Stimulated activated CD4-positive, alpha-beta T cell treated with anti-CD3 and anti-CD28 coated beads, TNF-alpha, amount 100 ng/mL, for 4 hours (primary cell): ENCODE data around the gene SPANXA2.
"Not testable (repeated sequence)": the region's sequence is repeated elsewhere in the genome, so short reads cannot be mapped to it uniquely, and the experiment has no call there.

Source experiments
- DNase-seq, 3 experiments: peaks; one replicate each; pipeline ENCODE4 v3.0.0-alpha.2; 2020; ENCODE audit warnings: low read depth in 3 of 3

SPANXA2 gene, protein sequence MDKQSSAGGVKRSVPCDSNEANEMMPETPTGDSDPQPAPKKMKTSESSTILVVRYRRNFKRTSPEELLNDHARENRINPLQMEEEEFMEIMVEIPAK

DNA sequence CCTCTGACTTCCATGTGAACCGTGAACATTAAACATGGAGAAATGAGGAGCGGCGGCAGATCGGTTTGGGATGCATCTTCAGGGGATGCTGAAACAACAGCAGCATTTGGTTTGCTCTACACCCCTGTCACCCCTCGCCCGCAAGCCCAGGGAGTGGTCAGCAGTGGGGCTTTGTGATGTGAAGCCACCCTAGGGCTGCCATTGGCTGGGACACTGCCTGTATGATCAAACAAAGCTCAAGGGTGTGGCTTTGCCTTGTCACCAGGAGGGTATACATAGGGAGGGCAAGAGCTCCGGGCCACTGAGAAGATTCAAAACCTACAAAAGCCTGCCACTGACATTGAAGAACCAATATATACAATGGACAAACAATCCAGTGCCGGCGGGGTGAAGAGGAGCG lies at the start of gene SPANXA2:
TSS of gene SPANXA2 (plus strand) at position 301 of the 400 bp plus-strand sequence. CDS start at position 361, 60 bp downstream.
- DNase-seq, result not testable (repeated sequence)

DNA sequence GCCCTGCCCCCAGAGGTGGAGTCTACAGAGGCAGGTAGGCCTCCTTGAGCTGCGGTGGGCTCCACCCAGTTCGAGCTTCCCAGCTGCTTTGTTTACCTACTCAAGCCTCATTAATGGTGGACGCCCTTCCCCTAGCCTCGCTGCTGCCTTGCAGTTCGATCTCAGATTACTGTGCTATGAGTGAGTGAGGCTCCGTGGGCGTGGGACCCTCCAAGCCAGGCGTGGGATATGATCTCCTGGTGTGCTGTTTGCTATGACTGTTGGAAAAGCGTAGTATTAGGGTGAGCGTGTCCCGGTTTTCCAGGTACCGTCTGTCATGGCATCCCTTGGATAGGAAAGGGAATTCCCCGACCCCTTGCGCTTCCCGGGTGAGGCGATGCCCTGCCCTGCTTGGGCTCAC lies 47.0 kb upstream of the SPANXA2 start:
- DNase-seq, result not testable (repeated sequence)

DNA sequence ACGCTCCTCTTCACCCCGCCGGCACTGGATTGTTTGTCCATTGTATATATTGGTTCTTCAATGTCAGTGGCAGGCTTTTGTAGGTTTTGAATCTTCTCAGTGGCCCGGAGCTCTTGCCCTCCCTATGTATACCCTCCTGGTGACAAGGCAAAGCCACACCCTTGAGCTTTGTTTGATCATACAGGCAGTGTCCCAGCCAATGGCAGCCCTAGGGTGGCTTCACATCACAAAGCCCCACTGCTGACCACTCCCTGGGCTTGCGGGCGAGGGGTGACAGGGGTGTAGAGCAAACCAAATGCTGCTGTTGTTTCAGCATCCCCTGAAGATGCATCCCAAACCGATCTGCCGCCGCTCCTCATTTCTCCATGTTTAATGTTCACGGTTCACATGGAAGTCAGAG lies 4.9 kb upstream of the SPANXA2 start, which contains the start of gene SPANXA1:
TSS of gene SPANXA1 (minus strand) at position 101 of the 400 bp plus-strand sequence. CDS start at position 41, 60 bp downstream.
- DNase-seq, result not testable (repeated sequence)

DNA sequence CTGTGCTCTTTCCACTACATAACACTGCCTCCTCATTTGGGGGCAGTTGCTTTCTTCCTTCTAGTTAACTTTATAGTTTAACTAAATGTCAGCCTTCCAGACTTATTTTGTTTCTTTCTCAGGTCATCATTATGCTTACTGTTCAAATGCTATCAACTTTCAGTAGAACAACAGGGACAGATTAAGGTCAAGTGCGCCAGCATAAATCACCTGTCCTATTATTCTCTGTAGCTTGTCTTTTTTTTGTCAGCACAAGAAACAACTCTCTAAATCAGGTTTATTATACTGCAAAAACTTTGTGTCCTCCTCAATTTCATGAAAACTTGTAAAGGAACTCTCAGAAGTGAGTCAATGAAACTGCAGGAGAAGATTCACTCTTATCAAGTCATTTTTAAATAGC lies 19.6 kb downstream of the SPANXA2 start:
- no peak for DNase-seq

DNA sequence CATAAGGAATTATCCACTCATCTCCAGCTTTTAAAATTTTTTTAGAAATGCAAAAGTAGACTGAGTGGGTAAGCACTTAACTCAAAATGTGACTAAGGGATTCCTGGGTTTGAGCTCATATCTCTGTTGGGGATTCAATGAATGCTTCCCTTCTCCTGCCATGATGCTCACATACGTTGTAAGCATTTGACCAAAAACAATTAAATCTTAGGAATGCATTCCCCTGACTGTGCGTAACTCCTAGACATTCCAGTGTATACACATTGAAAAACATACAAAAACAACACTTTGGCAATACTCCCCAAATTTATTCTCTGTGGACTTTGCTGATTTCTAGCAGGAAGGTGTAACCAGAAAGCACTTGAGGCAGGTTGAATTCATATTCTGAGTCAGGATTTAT lies 29.8 kb downstream of the SPANXA2 start:
- DNase-seq, result no peak

DNA sequence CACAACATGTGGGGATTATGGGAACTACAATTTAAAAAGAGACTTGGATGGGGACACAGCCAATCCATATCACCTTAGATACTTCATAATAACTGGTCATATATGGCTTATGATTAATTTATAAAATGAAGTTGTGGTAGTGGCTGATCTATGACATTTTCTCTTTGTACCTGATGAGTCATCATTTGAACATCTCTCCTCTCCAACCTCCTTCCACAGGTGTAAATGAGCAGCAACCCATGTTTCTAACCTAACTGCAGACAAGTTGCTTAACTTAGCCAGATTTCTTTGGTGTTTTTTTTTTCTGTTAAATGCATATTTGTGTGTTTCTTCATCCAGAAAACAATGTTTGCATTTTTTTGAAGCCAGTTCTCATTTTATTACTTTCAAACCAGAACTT lies 42.6 kb downstream of the SPANXA2 start:
- DNase-seq, result no peak

DNA sequence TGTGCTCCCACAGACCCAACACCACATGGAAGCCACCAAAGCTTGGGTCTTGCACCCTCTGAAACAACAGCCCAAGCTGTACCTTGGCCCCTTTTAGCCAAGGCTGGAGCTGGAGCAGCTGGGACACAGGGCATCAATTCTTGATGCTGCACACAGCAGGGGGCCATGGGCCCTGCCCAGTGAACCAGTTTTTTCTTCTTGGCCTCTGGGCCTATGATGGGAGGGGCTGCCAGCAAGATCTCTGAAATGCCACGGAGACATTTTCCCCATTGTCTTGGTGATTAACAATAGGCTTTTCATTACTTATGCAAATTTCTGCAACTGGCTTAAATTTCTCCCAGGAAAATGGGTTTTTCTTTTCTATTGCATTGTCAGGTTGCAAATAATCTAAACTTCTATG lies 49.0 kb downstream of the SPANXA2 start:
- no peak for DNase-seq
